Heart left ventricle (tissue), 16 donors: ENCODE measurements around the gene NDUFV1. TPM values are rescaled to one million over a fixed set of nuclear protein-coding genes. Genes with fewer than 3 reads are reported as not detected.

Experiments
- ATAC-seq, 4 donors: fragments of 200-7000 bp; cut with Tn5 transposase; one replicate each; pipeline ENCODE4 v1.9.1; 2020 to 2022; ENCODE audit warnings: moderate library complexity in 4 of 4, mild to moderate bottlenecking in 3 of 4, moderate number of reproducible peaks in 1 of 4
- DNase-seq, 5 donors: peaks; one replicate each; pipeline ENCODE4 v3.0.0-alpha.2; 2020
- H3K27ac ChIP-seq, 12 donors: fragments of 200-600 bp; sonication (generic) in 4 of 12; one replicate each; pipeline versions ENCODE4 v1.5.0 to v1.8.0; 2016 to 2022; ENCODE audit warnings: mild to moderate bottlenecking in 2 of 12
- H3K27me3 ChIP-seq, 9 donors: fragments of 200-600 bp; sonication (generic) in 2 of 9; one replicate each; pipeline versions ENCODE4 v1.5.1 to v1.8.0; 2016 to 2022; ENCODE audit warnings: mild to moderate bottlenecking in 3 of 9
- H3K36me3 ChIP-seq, 9 donors: fragments of 200-600 bp; sonication (generic) in 2 of 9; one replicate each; pipeline versions ENCODE4 v1.5.0 to v1.8.0; 2018 to 2022; ENCODE audit warnings: mild to moderate bottlenecking in 2 of 9
- H3K4me1 ChIP-seq, 12 donors: fragments of 200-600 bp; sonication (generic) in 4 of 12; one replicate each; pipeline versions ENCODE4 v1.5.0 to v1.8.0; 2016 to 2022; ENCODE audit warnings: mild to moderate bottlenecking in 3 of 12
- H3K4me3 ChIP-seq, 12 donors: fragments of 200-600 bp; sonication (generic) in 4 of 12; one replicate each; pipeline versions ENCODE4 v1.5.0 to v1.8.0; 2017 to 2022; ENCODE audit warnings: mild to moderate bottlenecking in 9 of 12, moderate library complexity in 4 of 12
- H3K9me3 ChIP-seq, 12 donors: fragments of 200-600 bp; sonication (generic) in 4 of 12; one replicate each; pipeline versions ENCODE4 v1.5.0 to v1.8.0; 2016 to 2022; ENCODE audit warnings: mild to moderate bottlenecking in 1 of 12
- CTCF ChIP-seq, 12 donors: fragments of 200-600 bp; sonication (generic) in 4 of 12; IDR thresholded peaks; one replicate each; pipeline versions ENCODE4 v1.5.0 to v1.8.0; 2018 to 2022; ENCODE audit warnings: antibody characterized with exemption in 12 of 12, mild to moderate bottlenecking in 5 of 12
- POLR2A ChIP-seq, 2 donors: fragments of 450-650 bp; IDR thresholded peaks; one replicate each; pipeline ENCODE4 v1.6.1; 2017; ENCODE audit warnings: antibody characterized with exemption in 2 of 2, mild to moderate bottlenecking in 2 of 2, moderate library complexity in 2 of 2
- WGBS, 4 donors: extraction: QIAGEN DNeasy Blood & Tissue Kit in 2 of 4; methylation state at CpG; one replicate each; pipeline versions ENCODE4 v1.1.5 to v1.1.7; 2013 to 2018; 5-methylcytosine and 5-hydroxymethylcytosine counted together
- intact Hi-C, 10 donors: fragments of 100-400 bp; cut with DNase I; formaldehyde crosslinking; loops; one replicate each; pipeline versions ENCODE4 v1.11.1 to v1.14.2; 2022
- polyA plus RNA-seq, 2 donors: library from polyadenylated mRNA; stranded (reverse); fragments of 200-250 nt; gene quantifications; one replicate each; pipeline ENCODE4 v1.2.3, GENCODE V29; 2013
- total RNA-seq, 9 donors: library from RNA; depleted of rRNA in 2 of 9; stranded (reverse); fragments of >200 nt in 2 of 9; fragmentation: NEBNext Ultra II Directional in 3 of 9; extraction: Animal tissue kit (Norgen Biotek cat#: 25700) in 3 of 9; gene quantifications; one replicate each; pipeline versions ENCODE4 v1.1.0 to v1.2.4, GENCODE V29; 2016 to 2023
- donor health status: ischemic (EF 13 %, LVEDD 7.1; RV severe dilation, severe dysfunction).
- donor health status: healthy with polysubstance abuse.
- donor health status: DM: no; HTN: yes; CAD: no.
- donor health status: DM: no; HTN: no; CAD: no.
- donor health status: ischemic (EF 25% LVEDD 6.9; RV normal size, moderate dysfunction).
- donor health status: ischemic (EF 25% LVEDD 5.7; RV mildly dilated, moderate dysfunction).
- donor health status: healthy.
- donor health status: DM: yes; HTN: yes; CAD: no.
- donor health status: ischemic (EF 35%, LVEDD 5.7; RV mildly dilated, moderate dysfunction).
- donor health status: nonischemic (EF 11% LVEDD 7.7; RV severe dilation, severe dysfunction).
- donor health status: DM: yes; HTN: yes; CAD: no.
- donor health status: PGD.
- donor health status: ischemic (EF 29% LVEDD 5.4; RV normal size, mild dysfunction).
- donor health status: nonischemic (EF 23%, LVEDD 6.1; RV moderate dilation, normal function).

NDUFV1 gene
- total and polyA plus RNA-seq, 11 donors = 340 to 897 (median 540) TPM

GRCh38 chr11:67631411-67631810, 24.7 kb downstream of the NDUFV1 start:
- WGBS, 4 donors = 78 to 83% (median 79%) methylated on average over 3 to 7 of the region's 7 CpGs
- no peaks in the 10 kb centered on the region for H3K27me3 ChIP-seq
- no peak for TF ChIP-seq CTCF (IDR thresholded peaks at IDR 0.05)
- no peak for TF ChIP-seq POLR2A (IDR thresholded peaks at IDR 0.05)
- DNase-seq (peak in 2 of 5 donors; percentile 29 to 67), ATAC-seq (no peak)
- peaks cover 0 to 32% (median 14%) of the 10 kb centered on the region in 12 donors for H3K4me1 ChIP-seq
- H3K27ac ChIP-seq = peak overlapping the region in 5 of 12 donors; percentile 43 to 98 (median 94)
- intact Hi-C loops = loop anchor here in 2 of 10 donors (10.0 kb wide), 2 partner anchors 163 to 173 kb away; no protein-coding TSS in a partner anchor
- no peaks in the 10 kb centered on the region for H3K36me3 ChIP-seq
- no peaks in the 10 kb centered on the region for H3K9me3 ChIP-seq
- H3K4me3 ChIP-seq = no peak overlapping the region

- Histone ChIP-seq H3K27ac (peak overlapping the region in 4 of 12 donors; percentile 4 to 60 (median 42)), H3K36me3 (no peaks in the 10 kb centered on the region), H3K4me3 (no peak overlapping the region), H3K27me3 (no peaks in the 10 kb centered on the region), H3K9me3 (no peaks in the 10 kb centered on the region), H3K4me1 (peaks cover 0 to 32% (median 14%) of the 10 kb centered on the region in 12 donors)
- ATAC-seq = no peak
- WGBS, 4 donors = 92 to 100% (median 95%) methylated on average over 2 of the region's 2 CpGs
- TF ChIP-seq CTCF (IDR thresholded peaks at IDR 0.05) (no peak), POLR2A (IDR thresholded peaks at IDR 0.05) (no peak)
- intact Hi-C loops = loop anchor here in 2 of 10 donors (10.0 kb wide), 2 partner anchors 163 to 173 kb away; no protein-coding TSS in a partner anchor
- no peak for DNase-seq
Measured at GRCh38 chr11:67631853-67632174, 25.1 kb downstream of the NDUFV1 start.

- 64 to 77% (median 76%) methylated on average over 12 of the region's 12 CpGs for WGBS, 4 donors
- ATAC-seq (peak in 1 of 4 donors; percentile 14), DNase-seq (peak in 4 of 5 donors; percentile 55 to 88 (median 67))
- Histone ChIP-seq H3K9me3 (no peaks in the 10 kb centered on the region), H3K4me3 (no peak overlapping the region), H3K36me3 (no peaks in the 10 kb centered on the region), H3K27me3 (no peaks in the 10 kb centered on the region), H3K27ac (peak overlapping the region in 5 of 12 donors; percentile 4 to 60 (median 43)), H3K4me1 (peaks cover 0 to 32% (median 14%) of the 10 kb centered on the region in 12 donors)
- TF ChIP-seq CTCF (IDR thresholded peaks at IDR 0.05) = no peak
- TF ChIP-seq POLR2A (IDR thresholded peaks at IDR 0.05) = no peak
- intact Hi-C loops = loop anchor here in 2 of 10 donors (10.0 kb wide), 2 partner anchors 162 to 172 kb away; no protein-coding TSS in a partner anchor
Measured at GRCh38 chr11:67632175-67632981, 25.6 kb downstream of the NDUFV1 start.
